Kidney epithelial cell (primary cell): ENCODE results near the gene LHFPL3. TPM values are rescaled to one million over a fixed set of nuclear protein-coding genes. Genes with fewer than 3 reads are reported as not detected.

ENCODE experiments used
- DNase-seq: peaks from one replicate; pipeline ENCODE4 v3.0.0-alpha.2; 2010; ENCODE audit warnings: low read depth
- H3K27me3 ChIP-seq: 2 replicates; pipeline ENCODE4 v1.6.0; 2011; ENCODE audit warnings: low read length; ENCODE audit not compliant: control insufficient read depth, insufficient read depth
- H3K36me3 ChIP-seq: 2 replicates; pipeline ENCODE4 v1.5.1; 2011; ENCODE audit warnings: low read length; ENCODE audit not compliant: control insufficient read depth, insufficient read depth
- H3K4me3 ChIP-seq: 2 replicates; pipeline ENCODE4 v1.5.1; 2011; ENCODE audit warnings: low read depth, mild to moderate bottlenecking, control low read depth, low read length
- CTCF ChIP-seq: IDR thresholded peaks from 2 replicates; pipeline ENCODE4 v1.5.1; 2011; ENCODE audit warnings: mild to moderate bottlenecking, moderate library complexity, low read length, control low read depth, inconsistent platforms; ENCODE audit not compliant: insufficient read depth, poor library complexity, severe bottlenecking
- total RNA-seq: library from RNA; depleted of rRNA; stranded (reverse); fragments of >200 nt; gene quantifications from 2 replicates; pipeline ENCODE4 v1.2.3, GENCODE V29; 2015

Gene LHFPL3
- total RNA-seq, 1 donor from 2014 or later, result not detected

- no peaks in the 10 kb centered on the region for H3K36me3 ChIP-seq
Observed at GRCh38 chr7:104794154-104794553, 465.8 kb downstream of the LHFPL3 start.

GRCh38 chr7:104794589-104794988 lies 466.2 kb downstream of the LHFPL3 start:
- Histone ChIP-seq H3K27me3 (no peaks in the 10 kb centered on the region), H3K4me3 (no peak overlapping the region), H3K36me3 (no peaks in the 10 kb centered on the region)
- no peak for DNase-seq
- no peak for TF ChIP-seq CTCF

More at GRCh38 chr7:104794154-104794553, 465.8 kb downstream of the LHFPL3 start:
- no peak for DNase-seq
- TF ChIP-seq CTCF, result no peak
- Histone ChIP-seq H3K27me3 (no peaks in the 10 kb centered on the region), H3K4me3 (no peak overlapping the region)

DNA sequence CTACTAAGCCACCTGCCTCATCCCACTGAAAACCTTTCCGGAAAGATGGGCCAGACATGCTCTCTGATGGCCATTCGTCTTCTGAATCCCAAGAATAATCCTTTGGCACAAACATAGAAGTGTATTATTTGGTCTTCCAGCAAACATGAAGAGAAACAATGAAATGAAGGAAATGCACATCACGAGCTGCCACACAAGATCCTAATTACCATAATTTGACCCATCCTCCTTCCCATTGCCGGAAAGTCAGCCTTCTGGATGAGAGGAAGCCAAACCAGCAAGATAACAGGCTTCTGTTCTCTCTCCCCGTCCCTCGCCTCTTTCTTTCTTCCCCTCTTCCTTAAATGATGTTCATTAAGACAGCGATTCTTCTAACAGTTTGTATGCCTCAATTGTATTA lies 466.7 kb downstream of the LHFPL3 start:
- Histone ChIP-seq H3K27me3 (no peaks in the 10 kb centered on the region), H3K36me3 (no peaks in the 10 kb centered on the region)
- no peak for TF ChIP-seq CTCF

DNA sequence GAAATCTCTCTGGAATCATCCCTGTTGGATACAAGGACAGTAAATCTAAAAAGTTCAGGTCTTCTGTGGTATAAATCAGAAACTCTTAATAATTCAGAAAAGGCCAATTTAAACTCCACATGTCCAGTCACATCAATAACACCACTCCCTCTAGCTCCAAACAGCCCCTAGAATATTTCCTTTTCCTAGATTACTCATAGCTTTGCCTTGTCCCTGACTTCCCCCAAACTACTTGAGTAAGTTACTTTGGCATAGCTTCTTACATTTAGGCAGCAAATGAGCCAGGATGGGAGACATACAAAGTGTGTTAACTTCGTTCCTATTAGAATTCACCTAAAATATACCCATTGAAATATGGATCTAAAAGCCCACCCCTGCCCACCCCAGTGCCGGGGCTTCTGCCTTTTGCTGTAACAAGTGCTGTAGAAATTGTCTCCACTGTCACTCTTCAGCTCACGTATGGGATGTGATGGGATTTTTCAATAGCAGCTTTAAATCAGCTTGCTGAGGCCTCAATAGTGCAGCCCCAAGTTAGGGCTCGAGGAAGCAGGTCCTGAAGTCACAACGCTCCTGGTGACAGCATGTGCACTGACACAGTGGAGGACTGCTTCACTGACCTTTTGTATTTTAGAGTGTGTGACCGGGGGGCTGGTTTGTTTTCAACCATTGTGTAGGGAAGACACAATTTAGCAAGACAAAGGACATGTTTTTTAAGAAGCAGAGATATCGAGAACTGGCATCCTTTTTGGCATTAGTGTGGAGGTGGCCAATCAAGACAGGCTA lies 467.4 kb downstream of the LHFPL3 start:
- Histone ChIP-seq H3K36me3 (no peaks in the 10 kb centered on the region), H3K27me3 (no peaks in the 10 kb centered on the region), H3K4me3 (no peak overlapping the region)
- TF ChIP-seq CTCF, result no peak
- no peak for DNase-seq

More for the DNA sequence above, 466.7 kb downstream of the LHFPL3 start:
- no peak for DNase-seq
- no peak overlapping the region for H3K4me3 ChIP-seq

DNA sequence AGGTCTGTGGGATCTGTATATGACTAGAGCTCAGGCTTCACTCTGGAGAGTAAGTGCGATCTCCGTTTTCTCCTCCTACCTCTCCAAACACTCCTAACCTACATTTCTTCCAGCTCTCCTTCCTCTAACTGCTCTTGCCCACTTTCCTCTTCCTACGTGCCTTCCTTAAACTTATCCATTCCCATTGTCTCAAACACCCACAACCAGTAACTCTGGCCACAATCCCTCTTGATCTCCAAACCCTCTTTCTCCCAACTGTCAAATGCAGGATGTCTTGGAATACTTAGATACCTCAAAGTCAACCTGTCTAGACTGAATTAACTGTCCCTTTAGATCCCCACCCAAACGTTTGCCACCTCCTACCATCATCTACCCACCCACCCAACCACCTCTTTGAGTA lies 471.9 kb downstream of the LHFPL3 start:
- DNase-seq, result no peak
- Histone ChIP-seq H3K27me3 (no peaks in the 10 kb centered on the region), H3K36me3 (no peaks in the 10 kb centered on the region), H3K4me3 (no peak overlapping the region)
- TF ChIP-seq CTCF, result no peak

DNA sequence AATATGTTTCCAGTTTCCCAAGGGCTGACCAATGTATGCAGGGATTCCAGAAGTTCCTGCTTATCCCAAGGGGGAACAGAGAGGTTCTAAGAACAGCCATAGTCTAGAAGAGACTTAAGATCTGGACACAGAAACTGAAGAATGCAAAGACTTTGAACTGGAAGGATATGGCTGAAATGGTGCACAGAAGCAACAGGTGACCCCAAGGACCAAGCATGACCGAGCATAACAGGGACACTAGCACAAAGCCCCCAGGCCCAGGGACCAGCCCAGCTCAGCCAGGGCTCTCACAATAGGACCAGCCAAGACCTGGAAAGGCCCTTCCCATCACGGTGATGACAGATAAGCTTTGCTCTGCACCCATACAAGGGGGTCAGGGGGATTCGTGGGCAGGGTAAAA lies 472.6 kb downstream of the LHFPL3 start:
- no peak for TF ChIP-seq CTCF
- Histone ChIP-seq H3K4me3 (no peak overlapping the region), H3K27me3 (no peaks in the 10 kb centered on the region), H3K36me3 (no peaks in the 10 kb centered on the region)
- no peak for DNase-seq
